CD1c-positive myeloid dendritic cell (primary cell): Measurements from ENCODE around the gene AHCYL1.
"Not testable (repeated sequence)": the region's sequence is repeated elsewhere in the genome, so short reads cannot be mapped to it uniquely, and the experiment has no call there.

Source experiments
- DNase-seq: peaks from one replicate; pipeline ENCODE4 v3.0.0-alpha.2; 2016; ENCODE audit errors: extremely low spot score

The AHCYL1 gene

DNA sequence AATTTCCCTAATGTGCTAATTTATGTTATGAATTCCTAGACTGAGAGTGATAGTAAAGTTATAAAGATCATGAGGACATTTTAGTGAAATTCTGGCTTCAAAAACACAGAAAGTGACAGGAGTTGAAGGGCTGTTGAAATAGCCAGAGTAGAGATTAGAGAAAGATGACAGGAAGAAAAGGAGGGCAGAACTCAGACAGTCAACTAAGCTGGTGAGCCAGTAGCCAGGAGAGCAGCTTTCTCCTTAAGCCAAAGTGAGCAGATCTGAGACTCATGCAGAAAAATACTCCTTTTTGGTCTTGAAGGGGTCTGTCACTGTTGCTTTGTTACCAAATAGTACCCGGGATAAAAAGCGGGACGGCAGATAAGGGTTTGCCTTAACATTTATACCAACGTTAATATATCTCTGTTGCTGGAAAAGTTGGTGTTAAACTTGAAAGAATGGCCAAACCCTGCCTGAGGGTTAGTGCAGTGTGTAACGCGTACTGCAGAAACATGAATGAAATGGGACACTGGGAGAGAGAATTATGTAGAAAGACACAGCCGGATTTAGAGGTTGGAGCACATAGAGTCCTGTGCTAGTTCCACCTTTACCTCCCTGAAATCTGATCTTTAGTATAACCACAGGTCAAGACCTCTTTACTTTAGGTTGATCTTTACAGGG lies 12.8 kb downstream of the AHCYL1 start:
- DNase-seq = no peak

DNA sequence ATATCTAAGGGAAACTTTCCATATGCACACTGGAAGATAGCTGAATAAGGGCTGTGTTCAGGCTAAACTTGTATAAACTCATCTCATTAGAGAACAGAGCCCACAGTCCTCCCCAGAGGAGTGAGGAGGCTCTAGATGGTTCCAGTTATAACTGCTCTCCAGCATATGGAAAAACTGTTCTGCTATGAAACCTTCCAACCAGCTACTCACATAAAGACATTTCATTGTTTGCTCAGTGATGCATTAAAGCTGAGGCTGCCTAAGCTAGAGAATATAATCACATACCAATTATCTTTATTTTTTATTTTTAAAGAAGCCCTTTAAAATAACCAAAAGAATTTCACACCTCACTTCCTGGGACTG lies 13.3 kb downstream of the AHCYL1 start:
- DNase-seq = no peak

DNA sequence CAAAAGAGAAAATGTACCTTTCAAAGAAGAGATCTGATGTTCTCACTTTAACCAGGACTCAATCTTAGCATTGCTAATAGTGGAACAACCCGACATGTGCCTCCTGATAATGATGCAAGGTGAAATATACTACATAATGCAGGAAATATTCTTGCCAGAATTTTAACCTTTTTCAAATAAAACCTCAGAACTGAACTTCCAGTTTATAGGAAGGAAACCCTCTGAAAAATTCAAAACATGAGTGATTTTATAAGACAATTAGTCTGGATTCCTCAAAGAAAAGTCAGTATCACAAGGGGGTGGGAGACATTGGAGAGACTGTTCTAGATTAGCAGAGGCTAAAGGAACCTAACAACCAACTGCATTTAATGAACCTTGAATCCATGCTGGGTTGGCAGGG lies 18.1 kb downstream of the AHCYL1 start:
- DNase-seq = no peak

DNA sequence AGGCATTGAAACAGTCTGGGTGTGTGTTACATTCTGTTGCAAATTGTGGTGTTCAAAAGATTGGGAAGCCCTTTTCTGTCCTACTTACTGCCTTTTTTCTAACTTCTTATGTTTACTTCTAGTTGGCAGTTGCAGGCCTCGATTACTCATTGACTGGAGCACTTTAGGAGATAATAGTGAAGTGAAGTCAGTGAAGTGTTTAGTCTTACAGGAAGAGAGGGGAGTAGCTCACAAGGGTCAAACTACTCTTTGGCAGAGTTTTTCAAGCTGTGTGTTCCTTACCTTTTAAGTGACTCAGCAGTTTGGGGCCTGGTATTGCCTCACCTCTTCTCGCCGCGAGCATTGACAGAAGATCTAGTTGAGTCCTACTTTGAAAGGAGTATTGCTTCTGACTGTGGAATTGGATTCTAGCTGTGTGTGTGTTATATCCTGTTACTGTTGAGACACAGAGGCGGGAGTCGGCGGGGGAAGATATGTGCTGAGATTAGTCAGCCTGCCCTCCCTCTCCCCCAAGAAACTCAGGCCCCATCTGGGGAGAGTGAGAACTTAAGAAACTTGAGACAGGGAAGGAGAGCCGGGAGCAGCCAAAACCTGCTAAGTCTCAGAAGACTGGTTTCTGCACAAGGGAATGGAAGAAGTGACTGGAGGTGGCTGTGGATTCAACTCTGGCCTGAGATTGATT lies 19.3 kb downstream of the AHCYL1 start:
- DNase-seq = peak; percentile 80

DNA sequence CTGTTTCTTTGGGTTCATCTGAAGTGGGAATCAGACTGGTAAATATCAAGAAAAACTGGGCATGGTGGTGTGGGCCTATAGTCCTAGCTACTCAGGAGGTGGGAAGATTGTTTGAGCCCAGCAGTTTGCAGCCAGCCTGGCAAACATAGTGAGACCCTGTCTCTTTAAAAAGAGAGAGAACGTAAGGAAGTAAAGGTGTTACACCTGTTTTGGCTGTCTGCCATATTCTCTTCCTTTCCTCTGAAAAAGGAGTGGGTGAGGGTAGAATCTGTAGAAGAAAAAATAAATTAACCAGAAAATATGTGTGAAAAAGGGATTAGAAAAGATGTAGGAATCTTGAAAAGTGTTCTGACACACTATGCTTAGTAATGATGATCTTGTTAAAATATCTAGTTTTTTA lies 20.0 kb downstream of the AHCYL1 start:
- DNase-seq = no peak

DNA sequence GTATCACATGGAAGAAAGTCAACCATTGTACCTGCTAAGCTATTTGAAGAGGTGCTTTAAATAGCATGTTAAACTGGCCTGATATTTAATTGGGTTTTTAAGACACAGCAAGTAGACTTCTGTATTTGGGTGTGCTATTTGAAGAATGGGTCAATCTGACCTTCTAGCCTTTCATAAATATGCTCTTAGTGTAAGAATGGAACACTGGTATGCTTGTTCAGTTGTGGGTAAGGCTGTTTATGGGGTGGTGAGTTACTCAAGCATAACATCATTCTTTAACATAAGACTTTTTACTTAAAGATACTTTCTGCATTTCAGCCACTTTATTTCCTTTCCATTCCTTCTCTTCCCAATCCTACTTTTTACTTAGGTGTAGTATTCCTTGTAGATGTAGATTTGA lies 21.4 kb downstream of the AHCYL1 start:
- no peak for DNase-seq

DNA sequence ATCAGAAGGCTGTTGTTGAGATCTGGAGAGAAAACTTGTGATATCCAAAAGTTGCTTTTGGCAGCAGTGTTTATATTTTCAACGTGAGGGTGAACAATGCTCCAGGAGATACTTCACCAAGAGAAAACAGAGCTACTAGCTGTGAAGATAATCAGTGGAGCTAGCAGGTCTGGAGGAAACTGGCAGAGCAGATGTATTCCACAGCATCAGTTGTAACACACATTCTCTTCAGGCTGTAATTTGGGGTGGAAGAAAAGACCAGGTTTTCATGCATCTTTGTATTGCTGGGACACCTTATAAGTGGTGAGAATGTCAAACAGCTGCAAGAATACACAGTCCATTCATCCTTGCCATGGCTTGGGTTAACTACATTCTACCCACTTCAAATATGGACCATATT lies 22.0 kb downstream of the AHCYL1 start:
- DNase-seq = no peak

DNA sequence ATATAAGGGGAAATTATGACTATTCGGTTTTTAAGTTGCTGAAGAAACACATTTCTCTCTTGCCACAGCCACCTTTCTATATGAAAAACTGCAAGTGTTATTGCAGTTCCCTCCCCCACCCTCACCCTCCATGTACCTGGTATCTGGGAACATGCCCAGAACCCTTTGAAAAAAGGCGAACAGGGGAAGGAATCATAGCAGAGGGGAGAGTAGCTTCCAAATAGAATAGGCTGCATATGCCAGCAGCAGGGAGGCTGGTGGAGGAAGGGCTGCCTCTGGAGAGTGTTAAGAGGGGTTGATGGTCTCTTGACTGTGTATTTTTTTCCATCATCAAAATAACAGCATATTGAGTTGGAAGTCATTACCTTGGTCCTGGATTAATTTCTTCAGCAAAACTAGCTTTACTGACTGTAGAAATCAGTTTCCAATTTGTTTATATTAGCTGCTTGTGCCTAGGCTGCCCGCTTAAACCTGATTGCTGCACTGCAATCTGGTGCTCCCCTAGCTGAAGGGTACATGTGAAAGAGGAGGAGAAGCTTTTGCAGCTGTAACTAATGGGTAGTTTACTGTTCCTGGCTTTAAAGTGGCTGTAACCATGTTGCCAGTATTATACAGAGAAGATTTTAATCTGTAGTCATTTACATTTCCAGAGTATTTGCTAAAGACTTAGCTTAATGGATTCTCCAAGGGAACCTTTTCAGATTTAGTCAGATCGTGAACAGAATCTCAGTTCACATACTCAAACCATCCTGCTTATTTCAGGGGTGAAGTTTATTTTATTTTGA lies 22.7 kb downstream of the AHCYL1 start:
- no peak for DNase-seq

DNA sequence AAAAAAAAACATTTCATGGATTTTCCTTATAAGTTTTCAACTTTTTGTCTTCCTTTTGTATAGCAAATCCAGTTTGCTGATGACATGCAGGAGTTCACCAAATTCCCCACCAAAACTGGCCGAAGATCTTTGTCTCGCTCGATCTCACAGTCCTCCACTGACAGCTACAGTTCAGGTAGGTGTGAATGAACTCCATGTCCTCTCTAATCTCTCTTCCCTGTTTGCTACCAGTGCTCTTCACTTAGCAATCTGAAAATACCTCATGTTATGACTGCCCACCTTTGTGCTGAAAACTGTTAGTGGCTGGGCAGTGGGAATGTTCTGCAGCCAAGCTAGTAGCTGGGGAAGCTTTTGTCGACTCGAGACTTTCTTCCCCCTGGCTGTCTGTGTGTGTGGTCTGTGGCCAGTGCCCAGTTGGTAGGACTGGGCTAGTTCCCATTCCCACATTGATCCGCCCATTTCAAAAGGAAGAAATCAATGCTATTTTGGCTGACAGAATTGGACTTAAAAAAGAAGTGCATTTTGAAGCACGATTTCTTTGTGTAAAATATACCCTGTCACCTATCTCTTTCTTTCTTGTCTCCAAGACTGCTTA lies 24.5 kb downstream of the AHCYL1 start:
- no peak for DNase-seq

DNA sequence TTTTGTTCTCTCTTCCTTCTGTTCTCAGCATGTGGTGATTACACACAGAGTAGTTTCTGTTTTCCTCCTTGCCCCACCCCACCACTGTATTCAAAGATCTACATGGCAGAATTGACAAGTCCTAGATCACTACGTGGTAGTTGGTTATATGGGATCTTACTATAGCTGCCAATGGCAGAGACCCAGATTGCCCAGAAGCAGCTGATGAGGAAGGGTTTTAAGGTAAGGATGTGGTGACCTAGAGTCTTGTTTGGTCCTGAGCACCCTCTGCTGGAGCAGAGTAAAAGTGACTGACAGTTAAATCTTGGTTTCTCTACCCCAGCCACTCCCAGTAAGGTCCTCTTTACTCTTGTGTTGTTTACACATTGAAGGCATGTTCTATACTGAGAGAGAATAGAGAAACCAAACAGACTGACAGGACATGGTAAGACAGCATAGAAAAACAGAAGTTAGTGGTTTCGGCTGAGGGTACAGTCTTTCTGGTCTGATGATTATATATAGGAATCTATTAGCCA lies 27.0 kb downstream of the AHCYL1 start:
- peak; percentile 57 for DNase-seq

DNA sequence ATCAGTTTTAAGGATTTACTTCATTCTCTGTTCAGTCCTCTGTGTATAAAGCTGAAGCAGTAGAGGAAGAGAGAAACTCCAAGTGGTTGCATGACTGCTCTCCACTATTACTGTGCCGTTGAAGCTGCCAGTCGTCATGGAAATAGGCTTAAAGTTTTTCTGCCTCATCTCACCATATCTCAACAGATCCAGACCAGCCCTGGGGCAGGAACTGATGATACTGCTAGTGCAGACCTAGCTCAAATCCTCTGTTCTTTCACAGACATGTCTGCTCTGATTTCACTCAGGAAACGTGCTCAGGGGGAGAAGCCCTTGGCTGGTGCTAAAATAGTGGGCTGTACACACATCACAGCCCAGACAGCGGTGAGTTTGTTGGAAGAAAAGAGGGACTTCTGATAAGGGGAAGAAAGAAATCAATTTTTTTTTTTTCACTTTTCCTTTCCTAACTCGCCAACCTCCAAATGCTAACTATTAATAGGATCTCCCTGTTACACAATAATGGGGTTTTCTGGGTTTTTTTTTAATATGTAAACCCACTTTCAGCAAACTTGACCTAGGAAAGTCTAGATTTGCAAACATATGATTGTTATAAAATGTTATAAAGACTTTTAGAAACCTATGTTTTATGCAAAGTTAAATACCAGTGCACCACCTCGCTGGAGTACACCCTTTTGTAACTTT lies 27.7 kb downstream of the AHCYL1 start:
- no peak for DNase-seq

DNA sequence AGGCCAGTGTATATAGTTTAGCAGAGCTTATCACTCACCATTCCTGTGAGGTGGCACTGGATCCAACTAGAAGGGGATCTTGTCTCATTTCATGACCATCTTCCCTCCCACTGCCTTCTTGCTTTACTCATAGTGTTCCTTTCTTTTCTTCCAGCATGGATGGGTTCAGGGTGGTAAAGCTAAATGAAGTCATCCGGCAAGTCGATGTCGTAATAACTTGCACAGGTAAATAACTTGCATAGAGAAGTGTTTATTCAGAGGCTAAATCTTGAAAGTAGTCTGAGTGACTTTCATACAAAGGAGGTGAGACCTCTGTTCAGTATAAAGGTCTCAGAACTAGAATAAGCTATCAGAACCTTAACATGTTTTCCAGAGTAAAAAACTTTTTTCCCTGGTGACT lies 33.2 kb downstream of the AHCYL1 start:
- DNase-seq = no peak

DNA sequence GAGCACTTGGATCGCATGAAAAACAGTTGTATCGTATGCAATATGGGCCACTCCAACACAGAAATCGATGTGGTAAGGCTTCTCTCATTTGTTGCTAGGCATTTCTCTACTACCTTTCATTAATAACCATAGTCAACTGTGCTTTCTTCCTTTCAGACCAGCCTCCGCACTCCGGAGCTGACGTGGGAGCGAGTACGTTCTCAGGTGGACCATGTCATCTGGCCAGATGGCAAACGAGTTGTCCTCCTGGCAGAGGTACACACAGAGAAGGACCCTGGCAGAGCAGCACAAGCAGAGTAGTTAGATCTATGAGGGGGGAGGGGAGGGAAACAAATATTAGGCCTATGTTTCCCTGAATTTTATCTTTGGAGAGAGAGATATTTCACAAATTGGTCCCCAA lies 33.8 kb downstream of the AHCYL1 start:
- no peak for DNase-seq

DNA sequence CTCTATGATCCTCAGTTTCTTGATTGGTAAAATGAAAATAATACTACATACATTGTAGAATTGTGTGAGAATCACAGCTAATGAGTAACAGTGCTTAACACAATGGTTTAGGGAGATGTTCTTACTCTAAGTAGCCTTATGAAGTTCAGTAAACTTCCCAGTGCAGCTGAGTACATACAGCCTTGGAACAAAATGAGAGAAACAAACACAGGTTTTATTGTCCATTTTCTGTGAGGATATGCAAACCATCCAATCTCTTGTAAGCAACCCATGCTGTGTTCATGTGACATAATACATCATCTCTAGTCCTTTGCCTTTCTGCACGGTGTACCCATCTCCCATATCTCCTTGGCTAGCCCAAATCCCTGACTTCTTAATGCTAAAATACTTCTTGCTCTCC lies 35.2 kb downstream of the AHCYL1 start:
- no peak for DNase-seq

DNA sequence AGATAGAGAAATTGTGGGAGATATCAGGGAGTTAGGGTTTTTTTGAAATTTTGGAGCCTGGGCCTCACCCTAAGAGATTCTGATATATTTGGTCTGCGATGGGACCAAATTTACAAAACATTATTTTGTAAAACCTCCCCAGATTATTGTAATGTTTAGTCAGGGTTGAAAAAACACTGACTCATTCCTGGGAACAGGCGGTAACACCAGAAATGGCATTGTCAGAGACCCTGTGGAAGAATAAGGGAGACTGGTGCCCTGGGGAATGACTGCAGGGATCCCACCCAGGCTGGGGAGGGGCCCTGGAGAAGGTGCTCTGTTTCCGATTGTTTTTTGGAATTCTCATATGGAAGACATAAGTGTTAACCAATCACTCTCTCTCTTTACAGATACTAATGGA lies 36.7 kb downstream of the AHCYL1 start:
- no peak for DNase-seq

DNA sequence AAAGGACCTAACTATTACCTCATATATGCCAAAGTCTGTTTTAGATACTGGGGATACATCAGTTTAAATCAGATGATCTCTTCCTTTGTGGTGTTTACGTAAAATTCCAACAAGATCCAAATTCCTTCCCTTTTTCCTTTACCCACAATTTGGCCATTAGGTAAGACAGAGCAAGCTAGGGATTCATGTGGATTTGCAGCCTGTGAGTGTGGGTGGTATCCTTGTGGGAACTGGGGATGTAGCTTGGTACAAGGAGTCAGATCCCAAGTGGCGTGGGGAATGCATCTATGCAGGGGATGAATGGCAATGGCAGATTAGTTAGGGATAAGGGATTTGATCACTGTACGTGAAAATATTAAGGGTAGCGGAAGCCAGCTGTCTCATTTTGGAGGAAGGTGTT lies 40.0 kb downstream of the AHCYL1 start:
- DNase-seq = no peak

DNA sequence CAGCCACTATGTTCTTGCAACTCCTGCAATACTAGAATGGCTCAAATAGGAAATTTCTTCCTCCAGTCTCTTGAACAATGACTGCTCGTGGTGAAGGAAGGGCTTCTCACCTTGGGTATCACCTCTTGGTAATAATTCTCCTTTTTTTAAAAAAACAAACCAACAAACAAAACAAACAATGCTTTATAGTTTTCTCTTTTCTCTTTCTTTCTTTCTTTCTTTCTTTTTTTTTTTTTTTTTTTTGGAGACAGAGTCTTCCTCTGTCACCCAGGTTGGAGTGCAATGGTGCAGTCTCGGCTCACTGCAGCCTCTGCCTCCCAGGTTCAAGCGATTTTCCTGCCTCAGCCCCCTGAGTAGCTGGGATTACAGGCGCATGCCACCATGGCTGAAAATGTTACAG lies 46.1 kb downstream of the AHCYL1 start:
- DNase-seq = not testable (repeated sequence)

DNA sequence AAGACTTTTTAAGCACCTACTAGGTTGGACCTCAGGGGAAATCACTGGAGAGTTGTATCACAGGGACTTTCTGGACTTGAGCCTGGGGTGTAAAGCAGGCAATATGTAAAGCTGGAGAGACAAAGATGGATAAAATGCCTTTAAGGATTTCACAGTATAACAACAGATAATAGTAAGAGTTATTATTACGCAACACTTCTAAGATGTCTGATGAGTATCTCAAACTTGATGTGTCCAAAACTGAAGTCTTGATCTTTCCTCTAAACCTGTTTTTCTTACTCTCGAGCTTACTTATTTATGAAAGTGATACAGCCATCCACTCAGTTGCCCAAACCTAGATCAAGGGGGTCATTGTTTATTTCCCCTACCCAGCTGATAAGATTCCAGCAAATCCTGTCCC lies 47.8 kb downstream of the AHCYL1 start:
- no peak for DNase-seq

DNA sequence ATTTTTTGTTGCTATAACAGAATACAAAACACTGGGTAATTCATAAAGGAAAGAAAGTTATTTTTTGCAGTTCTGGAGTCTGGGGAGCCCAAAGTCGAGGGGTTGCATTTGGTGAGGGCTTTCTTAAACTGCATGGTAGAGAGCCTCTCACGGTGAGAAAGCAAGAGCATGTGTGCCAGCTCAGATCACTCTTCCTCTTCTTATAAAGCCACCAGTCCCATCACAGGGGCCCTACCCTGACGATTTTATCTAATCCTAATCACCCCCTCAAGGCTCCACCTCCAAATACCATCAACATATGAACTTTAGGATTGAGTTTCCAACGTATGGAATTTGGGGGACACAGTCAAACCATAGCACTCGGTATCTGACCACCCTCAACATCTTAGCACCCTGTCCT lies 48.9 kb downstream of the AHCYL1 start:
- no peak for DNase-seq

DNA sequence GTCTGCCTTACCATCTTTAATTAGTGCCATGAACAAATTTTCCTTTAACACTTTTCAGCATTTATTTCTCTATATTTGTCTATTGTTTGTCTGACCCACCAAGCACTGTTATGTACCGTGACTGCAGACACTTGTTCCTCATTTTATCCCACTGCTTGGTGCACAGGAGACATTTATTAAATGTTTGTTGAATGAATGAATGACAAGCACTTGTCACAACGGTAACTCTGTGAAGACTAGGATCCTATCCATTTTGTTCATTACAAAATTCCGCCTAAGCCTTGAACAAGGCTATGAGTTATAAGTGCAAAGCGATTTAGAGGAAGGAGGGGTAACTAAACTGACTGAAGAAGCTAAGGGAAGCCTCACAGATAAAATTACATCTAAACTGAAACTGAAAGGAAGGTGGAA lies 49.5 kb downstream of the AHCYL1 start:
- no peak for DNase-seq

DNA sequence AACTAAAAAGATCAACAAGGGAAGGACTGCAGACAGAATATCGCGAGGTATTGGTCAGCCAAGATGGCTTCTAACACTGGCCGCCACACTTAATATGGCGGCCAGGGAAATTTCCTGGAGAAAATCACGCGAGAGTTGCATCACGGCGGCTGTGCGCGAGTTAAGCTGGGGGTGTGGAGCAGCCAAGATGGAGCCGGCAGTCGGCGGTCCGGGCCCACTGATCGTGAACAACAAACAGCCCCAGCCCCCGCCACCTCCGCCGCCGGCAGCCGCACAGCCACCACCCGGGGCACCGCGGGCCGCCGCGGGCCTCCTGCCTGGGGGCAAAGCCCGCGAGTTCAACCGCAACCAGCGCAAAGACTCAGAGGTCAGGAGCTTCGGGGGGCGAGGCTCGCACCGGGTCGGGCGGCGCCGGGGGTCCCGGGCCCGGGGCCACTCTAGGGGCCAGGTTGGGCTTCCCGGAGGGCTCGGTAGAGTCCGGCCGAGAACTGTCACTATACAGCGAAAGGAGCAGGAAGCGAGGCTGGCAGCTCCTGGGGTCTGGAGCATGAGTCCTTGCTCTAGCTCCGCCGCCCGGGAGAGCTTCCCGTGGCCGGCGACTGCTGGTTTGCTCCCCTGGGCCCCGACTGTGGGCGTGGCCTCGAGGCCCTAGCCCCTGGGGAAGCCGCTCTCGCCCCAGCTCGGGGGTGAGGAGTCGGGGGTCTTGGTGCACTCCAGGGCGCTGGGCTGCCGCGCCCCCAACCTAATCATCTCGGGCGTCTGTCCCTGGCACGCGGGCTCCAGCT lies 50.1 kb downstream of the AHCYL1 start, which contains the start of gene STRIP1:
STRIP1 (plus strand) TSS at position 174 of the 785 bp plus-strand sequence; CDS start at position 188, 14 bp downstream.
- peak; percentile 98 for DNase-seq
